T follicular helper cell (primary cell): ENCODE measurements around the gene CNTNAP3B.
"Not testable (repeated sequence)": the region's sequence is repeated elsewhere in the genome, so short reads cannot be mapped to it uniquely, and the experiment has no call there.

Source experiments
- DNase-seq: peaks from one replicate; pipeline ENCODE4 v3.0.0-alpha.2; 2020; ENCODE audit warnings: low read depth
- total RNA-seq, 2 experiments: gene quantifications; one replicate each; lab custom pipeline; 2026; lab: John Stamatoyannopoulos, UW

The CNTNAP3B gene
- total RNA-seq = 0 reads per million in 2 experiments

- DNase-seq = not testable (repeated sequence)
Observed at GRCh38 chr9:42129073-42129729, at the start of gene CNTNAP3B. CNTNAP3B (minus strand) TSS chr9:42129426; CDS start chr9:42129094, 332 bp downstream.

DNA sequence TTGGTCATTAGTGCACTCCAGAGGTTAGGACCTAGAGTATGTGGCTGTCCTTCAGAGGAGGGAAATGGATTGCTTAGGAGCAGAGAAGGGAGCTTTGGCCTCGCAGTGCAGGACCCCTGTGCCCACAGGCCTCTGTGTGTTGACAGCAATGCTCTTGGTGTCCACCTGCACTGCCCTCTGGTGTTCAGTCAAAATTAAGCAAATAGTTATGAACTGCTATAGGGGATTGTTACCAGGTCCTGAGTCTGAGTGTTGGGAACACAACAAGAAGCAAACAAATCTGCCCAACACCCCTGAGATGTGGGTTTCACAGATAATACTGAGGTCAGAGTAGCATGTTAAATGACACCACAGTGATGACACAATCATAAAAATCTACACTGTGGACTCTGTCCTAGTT is 31.1 kb upstream of the CNTNAP3B start:
- not testable (repeated sequence) for DNase-seq

DNA sequence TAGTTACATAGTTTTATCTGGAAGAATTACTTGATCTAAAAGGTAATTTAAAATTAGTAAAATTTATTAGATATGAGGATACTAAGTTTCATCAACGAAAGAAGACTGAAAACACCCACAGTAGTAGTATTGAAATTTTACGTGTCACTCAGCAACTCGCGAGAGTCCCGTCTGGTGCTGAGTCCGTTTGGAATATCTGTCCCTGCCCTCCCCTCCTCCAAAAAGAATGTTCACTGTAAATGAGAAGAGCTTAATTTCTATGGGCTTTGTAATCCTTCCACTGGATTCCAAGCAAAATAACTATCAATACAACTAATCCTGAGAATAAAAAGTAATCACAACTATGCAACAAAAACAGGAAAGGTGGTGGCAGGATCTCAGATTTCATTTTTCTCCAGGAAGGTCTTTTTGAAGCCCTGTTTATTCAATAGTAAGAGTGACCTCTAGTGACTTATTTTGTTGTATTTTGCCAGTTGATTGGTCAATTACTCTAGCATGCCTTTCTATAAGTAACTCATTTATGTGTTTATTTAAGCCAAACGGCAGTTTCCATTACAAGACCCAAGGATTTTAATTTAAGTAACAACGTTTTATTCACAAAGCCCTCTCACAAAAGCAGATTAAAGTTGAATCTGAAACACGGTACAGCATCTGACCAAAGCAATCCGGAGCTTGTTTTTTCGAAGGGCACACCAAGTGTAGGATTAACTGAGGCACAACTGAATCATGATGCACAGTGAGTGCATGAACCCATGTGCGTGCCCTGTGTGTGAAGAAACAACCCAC is 2.0 kb downstream of the CNTNAP3B start:
- not testable (repeated sequence) for DNase-seq

GRCh38 chr9:42121007-42121406 is 8.2 kb downstream of the CNTNAP3B start:
- DNase-seq = not testable (repeated sequence)

DNA sequence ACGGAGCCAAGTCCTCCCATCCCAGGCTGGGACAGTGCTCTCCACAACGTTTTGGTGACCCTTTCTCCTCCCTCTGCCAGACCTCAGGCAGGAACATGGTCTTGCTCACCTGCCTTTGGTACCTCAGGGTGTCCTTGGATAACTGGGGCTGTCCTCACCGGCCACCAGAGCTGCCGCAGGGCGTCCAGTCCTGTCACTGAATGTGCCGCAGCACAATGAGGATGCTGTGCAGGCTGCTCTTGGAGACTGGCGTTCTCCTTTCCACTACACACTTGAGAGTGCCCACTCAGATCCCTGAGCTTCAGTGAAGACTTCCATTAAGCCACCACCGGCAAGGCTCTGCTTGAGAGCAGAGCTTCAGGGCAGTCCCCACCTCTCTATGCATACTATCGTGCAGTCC is 33.3 kb downstream of the CNTNAP3B start:
- DNase-seq = not testable (repeated sequence)

- DNase-seq = not testable (repeated sequence)
Observed at GRCh38 chr9:42084559-42084952, 44.7 kb downstream of the CNTNAP3B start.

DNA sequence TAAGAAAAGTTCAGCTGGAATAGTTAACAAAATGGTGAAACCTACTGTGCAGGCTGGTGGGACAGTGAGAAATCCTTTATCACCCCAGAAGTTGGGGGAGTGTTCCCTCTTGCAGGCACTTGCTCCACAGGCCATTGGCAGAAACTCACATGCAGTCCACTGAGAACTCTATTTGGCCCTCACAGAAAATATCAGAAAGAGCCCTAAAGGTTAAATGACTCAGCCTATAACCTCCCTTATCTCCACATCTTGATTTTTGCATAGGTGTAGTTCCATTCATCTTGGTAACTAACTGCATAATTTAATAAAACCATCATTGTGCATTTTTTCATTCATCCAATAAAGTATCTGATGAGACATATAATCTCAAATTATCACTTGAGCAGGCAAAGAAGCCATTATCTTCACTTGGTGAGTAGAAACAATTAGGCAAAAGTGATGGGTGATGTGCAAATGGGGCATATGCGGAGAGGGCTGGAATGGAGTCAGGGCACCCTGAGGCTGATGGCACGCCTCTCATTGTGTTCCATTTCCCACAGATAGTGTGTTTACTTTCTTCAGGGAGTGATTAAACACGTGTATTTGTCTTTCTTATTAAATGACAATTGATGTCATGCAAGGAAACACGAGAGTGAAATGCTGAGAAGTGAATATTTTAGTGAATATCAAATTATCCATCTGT is 45.2 kb downstream of the CNTNAP3B start:
- not testable (repeated sequence) for DNase-seq

DNA sequence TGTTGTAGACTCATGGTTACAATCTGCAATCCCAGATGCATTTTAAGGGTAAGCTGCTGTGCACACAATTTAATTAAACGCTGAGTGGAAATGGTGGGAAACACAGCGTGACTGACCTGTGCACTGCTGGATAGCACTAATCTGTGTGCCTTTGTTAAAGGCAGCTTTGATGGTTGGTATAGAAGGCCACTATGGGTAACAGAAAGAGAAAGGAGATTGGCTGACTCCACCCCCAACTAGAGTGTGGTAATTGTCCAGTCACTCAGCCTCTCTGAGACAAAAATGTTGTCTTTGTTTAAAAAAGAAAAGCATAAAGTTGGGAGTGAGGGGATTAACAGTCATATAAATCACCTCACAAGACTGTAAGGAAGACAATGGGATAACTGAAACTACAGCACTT is 48.9 kb downstream of the CNTNAP3B start:
- DNase-seq = not testable (repeated sequence)

GRCh38 chr9:42074868-42075267 is 54.4 kb downstream of the CNTNAP3B start:
- DNase-seq = not testable (repeated sequence)

DNA sequence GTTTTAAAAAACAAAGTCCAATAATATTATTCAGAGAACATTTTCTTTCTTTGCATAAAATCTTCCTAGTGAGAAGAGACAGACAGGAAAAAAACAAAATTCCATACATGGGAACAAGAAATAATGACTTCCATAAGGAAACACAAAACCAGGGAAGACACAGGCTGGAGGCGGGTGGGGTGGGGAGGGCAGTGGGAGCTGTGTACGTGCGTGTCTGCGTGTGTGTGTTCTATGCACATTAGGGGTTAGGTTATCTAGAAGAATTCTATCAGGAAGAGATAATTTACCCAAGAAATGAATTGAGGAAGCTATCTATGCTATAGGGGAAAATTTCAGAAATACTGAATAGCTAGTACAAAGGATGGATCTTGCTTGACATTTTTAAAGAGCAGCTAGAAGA is 58.2 kb downstream of the CNTNAP3B start:
- not testable (repeated sequence) for DNase-seq

DNA sequence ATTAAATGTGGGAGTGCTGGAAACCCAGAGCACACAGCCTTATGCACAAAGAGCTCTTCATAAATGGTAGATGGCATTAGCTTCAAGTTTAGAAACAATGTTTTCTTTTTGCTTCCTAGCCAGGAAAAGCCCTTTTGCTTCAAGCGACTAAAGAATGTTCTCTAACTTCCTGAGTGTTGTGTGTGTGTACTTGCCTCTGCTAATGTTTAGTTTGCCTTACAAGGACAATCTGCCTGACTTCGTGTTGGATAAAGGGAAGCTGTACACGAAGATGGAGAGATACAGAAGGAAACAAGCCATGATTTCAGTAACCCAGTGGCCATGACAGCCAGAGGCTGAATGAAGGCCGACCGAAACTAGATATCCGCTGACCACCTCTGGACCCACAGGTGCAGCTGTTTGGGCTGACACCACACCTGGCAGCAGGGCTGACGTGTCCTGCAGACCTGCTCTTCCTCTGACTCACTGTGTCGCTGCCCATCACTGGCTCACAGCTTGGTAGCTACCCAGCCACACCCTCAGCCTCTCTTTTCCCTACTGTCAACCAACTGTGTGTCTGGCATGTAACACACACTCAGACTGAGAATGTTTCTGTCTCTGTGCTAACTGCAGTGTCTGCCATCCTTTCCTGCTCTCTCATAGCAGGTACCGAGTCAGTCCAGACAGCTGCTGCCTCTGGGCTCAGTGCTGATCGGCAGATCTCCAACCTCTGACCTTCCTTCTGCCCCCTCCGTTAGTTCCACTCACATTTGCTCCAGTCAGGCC is 59.0 kb downstream of the CNTNAP3B start:
- DNase-seq = not testable (repeated sequence)

DNA sequence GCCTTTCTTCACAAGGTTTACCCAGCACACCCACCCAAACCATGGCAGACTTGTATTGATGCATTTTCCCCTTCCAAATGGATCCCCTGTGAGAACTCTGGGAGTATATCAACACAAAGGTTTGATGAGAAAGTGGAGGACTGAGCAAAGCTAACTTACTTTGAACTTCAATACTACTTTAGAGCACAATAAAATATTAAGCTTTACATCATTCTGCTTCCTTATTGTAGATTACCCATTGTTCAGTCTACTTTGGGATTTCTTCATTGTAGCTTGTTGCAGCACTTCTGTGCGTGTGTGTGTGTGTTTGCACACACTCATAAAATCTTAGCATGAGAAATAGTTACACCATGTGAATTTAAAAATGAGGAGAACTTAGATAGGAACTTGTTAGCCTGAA is 75.4 kb downstream of the CNTNAP3B start:
- not testable (repeated sequence) for DNase-seq

DNA sequence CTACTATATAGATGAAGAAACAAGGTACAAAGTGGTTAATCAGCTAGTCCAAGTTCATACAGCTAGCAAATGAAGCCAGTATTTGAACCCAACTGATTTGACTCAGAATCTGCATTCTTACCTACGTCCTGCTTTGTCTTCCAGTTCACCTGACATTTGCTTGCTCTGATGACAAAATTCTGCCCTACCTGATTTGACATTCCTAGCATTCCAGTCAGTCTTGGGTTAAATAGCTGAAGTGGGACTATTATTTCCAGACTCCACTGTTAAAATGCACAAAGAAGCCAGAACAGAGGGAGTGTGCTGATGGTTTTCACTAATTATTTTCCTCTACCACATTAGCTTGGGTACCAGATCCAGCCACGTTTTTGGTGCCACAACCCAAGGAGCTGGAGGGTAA is 78.5 kb downstream of the CNTNAP3B start:
- not testable (repeated sequence) for DNase-seq

DNA sequence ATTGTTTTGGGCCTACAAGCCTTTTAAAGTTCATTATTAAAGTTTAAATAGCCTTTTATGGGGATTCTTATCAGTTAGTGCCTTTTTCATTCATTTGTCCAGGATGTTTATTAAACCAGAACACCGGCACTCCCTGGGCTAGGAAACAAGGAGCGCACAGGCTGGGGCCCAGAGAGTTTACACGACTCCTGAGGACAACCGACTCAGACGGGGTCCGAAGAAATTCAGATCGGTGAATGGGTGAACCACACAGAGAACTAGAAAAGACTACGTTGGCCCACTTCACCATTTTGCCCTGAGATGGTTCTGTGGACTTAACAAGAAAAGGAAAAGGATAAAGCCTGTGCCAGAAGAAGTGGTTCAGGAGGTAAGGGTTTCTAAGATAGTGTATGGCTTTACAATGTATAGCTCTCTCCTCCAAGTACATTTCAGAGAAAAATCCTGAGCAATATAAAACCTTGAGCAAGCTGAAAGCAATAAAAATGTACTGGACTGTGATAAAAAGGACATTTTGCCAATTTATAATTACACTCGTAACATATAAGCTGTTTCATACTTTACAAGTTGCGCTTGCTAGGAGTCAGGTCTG is 84.7 kb downstream of the CNTNAP3B start:
- DNase-seq = not testable (repeated sequence)

GRCh38 chr9:42033541-42033940 is 95.7 kb downstream of the CNTNAP3B start:
- DNase-seq = not testable (repeated sequence)

DNA sequence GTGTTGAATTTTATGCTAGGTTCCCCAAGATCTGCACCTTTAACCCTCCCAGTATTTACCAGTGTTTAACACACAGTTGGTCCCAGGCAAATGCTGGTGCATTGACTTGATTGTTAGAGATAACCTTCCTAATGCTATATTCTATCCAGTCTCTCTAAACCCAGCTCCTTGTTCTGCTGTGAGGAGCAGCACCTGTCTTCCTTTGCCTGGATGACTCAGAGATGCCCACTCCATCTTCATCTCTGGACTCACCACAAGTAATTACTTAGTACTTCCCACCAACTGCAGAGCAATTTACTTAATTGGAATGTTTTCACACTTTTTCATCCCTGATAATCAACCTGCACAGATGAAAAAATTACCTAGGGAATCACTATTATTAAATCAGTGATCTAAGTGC is 108.6 kb downstream of the CNTNAP3B start:
- not testable (repeated sequence) for DNase-seq

DNA sequence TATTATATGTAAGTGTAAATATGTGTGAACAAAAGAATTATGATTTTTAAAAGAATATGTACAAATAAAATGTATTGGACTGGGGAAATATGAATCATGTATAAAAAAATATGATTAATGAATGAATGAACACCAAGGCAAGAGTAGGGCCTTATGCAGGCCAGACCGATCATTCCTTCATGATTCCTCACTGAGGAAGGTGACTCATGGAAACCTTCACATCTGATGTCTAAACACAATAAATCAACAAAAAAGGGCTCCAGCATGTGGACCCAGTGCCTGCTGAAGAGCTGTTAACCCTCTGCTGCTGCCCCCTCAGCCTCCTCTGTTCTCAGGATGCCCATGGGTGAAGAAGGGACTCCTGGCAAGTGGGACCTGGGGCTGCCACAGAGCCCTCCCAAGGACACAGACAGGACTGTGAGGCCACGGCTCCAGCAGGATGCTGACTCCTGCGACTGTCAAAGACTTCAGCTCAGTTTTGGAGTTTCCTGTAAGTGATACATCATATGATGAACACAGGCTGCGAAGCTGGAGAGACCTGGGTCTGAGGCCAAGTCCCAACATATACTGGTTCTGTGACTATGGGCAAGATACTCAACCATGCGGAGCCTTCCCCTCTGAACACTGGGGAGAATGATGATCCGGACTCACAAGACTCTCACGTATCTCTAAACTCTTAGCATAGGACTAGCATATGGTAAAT is 110.9 kb downstream of the CNTNAP3B start:
- DNase-seq = not testable (repeated sequence)

DNA sequence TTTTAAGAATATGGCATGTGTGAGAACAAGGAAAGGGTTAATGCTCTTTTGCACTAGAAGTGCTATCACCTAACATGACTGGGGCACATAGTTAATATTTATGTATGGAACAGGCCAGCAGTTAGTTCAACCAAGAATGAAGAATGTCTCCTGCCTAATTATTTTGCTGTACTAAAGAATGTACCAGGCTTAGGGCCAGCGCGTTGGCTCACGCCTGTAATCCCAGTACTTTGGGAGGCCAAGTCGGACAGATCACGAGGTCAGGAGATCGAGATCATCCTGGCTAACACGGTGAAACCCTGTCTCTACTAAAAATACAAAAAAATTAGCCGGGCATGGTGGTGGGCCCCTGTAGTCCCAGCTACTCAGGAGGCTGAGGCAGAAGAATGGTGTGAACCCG is 114.9 kb downstream of the CNTNAP3B start:
- DNase-seq = not testable (repeated sequence)

DNA sequence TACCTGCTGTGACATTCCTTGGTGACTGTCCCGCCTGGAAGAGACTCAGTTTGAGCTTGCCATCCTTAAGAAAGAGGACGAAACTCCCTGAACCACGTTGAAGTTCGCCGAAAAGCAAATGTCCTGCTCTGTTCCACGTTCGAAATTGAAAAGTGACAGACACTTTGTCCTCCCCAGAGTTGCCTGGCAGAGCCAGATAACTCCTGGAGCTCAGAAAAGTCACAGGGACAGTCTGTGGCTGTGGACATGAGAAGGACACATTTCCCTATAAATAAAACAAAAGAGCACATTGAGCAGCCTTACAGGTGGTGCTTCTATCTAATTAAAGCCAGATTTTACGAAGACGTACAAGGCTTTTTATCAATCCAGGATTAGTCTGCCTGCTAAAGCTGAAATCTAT is 137.6 kb downstream of the CNTNAP3B start:
- DNase-seq = not testable (repeated sequence)

- DNase-seq = not testable (repeated sequence)
Observed at GRCh38 chr9:41980271-41980670, 149.0 kb downstream of the CNTNAP3B start.
